HEK293T (cell line): ENCODE measurements around the gene DCAF12.

ENCODE experiments used
- CTCF ChIA-PET: fragments of 350-600 bp; formaldehyde crosslinking; extraction: SDS; loops from one replicate; lab custom pipeline; 2021; ENCODE audit warnings: antibody characterized with exemption, inconsistent platforms; lab: Yijun Ruan, JAX
- POLR2A ChIA-PET: fragments of 350-600 bp; formaldehyde crosslinking; extraction: SDS; loops from one replicate; lab custom pipeline; 2020; ENCODE audit warnings: antibody characterized with exemption, inconsistent platforms; lab: Yijun Ruan, JAX
- DNase-seq: peaks from one replicate; pipeline ENCODE4 v3.0.0; 2012; ENCODE audit warnings: mixed read lengths; ENCODE audit errors: extremely low spot score
- ARNT ChIP-seq: fragments of 450-650 bp; IDR thresholded peaks from 2 replicates; pipeline ENCODE4 v1.6.1; 2017; ENCODE audit warnings: mild to moderate bottlenecking
- BHLHE40 ChIP-seq: fragments of 450-650 bp; IDR thresholded peaks from 2 replicates; pipeline ENCODE4 v1.6.1; 2016; ENCODE audit warnings: mild to moderate bottlenecking, moderate library complexity, borderline replicate concordance
- CTBP1 ChIP-seq: fragments of 450-650 bp; IDR thresholded peaks from 2 replicates; pipeline ENCODE4 v1.6.1; 2016; ENCODE audit warnings: borderline replicate concordance
- ELF4 ChIP-seq: fragments of 450-650 bp; IDR thresholded peaks from 2 replicates; pipeline ENCODE4 v1.6.1; 2017; ENCODE audit warnings: antibody characterized with exemption
- FOXA1 ChIP-seq: fragments of 450-650 bp; IDR thresholded peaks from 2 replicates; pipeline ENCODE4 v1.6.1; 2016; ENCODE audit warnings: mild to moderate bottlenecking
- FOXK2 ChIP-seq: fragments of 450-650 bp; IDR thresholded peaks from 2 replicates; pipeline ENCODE4 v1.6.1; 2016; ENCODE audit warnings: mild to moderate bottlenecking
- FOXM1 ChIP-seq: fragments of 450-650 bp; IDR thresholded peaks from 2 replicates; pipeline ENCODE4 v1.6.1; 2017; ENCODE audit warnings: mild to moderate bottlenecking, borderline replicate concordance
- HDGF ChIP-seq: fragments of 450-650 bp; IDR thresholded peaks from 2 replicates; pipeline ENCODE4 v1.6.1; 2017; ENCODE audit warnings: antibody characterized with exemption, borderline replicate concordance
- L3MBTL2 ChIP-seq: fragments of 450-650 bp; conservative IDR thresholded peaks from 2 replicates; pipeline ENCODE4 v1.6.1; 2016; ENCODE audit warnings: mild to moderate bottlenecking
- LEF1 ChIP-seq: fragments of 450-650 bp; IDR thresholded peaks from 2 replicates; pipeline ENCODE4 v1.6.1; 2017; ENCODE audit warnings: mild to moderate bottlenecking, borderline replicate concordance
- NFRKB ChIP-seq: fragments of 450-650 bp; IDR thresholded peaks from 2 replicates; pipeline ENCODE4 v1.6.1; 2016; ENCODE audit warnings: mild to moderate bottlenecking, moderate library complexity
- PKNOX1 ChIP-seq: fragments of 450-650 bp; IDR thresholded peaks from 2 replicates; pipeline ENCODE4 v1.6.1; 2016
- SP1 ChIP-seq: fragments of 450-650 bp; IDR thresholded peaks from 2 replicates; pipeline ENCODE4 v1.6.1; 2017
- SUZ12 ChIP-seq: fragments of 450-650 bp; IDR thresholded peaks from 2 replicates; pipeline ENCODE4 v1.6.1; 2016; ENCODE audit warnings: mild to moderate bottlenecking
- TARDBP ChIP-seq: fragments of 450-650 bp; IDR thresholded peaks from 2 replicates; pipeline ENCODE4 v1.6.1; 2016
- ZNF384 ChIP-seq: fragments of 450-650 bp; IDR thresholded peaks from 2 replicates; pipeline ENCODE4 v1.6.1; 2016

The DCAF12 gene

GRCh38 chr9:34123682-34124081 is 2.8 kb downstream of the DCAF12 start:
- POLR2A ChIA-PET, result no interaction called here
- CTCF ChIA-PET, result no interaction called here
- no peak for TF ChIP-seq PKNOX1
- TF ChIP-seq ZNF384, result no peak
- no peak for TF ChIP-seq BHLHE40
- TF ChIP-seq TARDBP, result no peak
- no peak for TF ChIP-seq SP1
- TF ChIP-seq SUZ12, result no peak
- TF ChIP-seq LEF1, result no peak
- no peak for TF ChIP-seq L3MBTL2
- no peak for TF ChIP-seq HDGF
- TF ChIP-seq ARNT, result no peak
- no peak for TF ChIP-seq NFRKB
- no peak for TF ChIP-seq CTBP1
- TF ChIP-seq FOXA1, result no peak
- no peak for TF ChIP-seq ELF4
- TF ChIP-seq FOXM1, result no peak
- no peak for TF ChIP-seq FOXK2
- DNase-seq, result no peak

- POLR2A ChIA-PET, result interaction anchor here (1.1 kb wide), 1 partner anchor 57 kb away, joined by 4 read pairs; no protein-coding TSS in a partner anchor
- DNase-seq, result no peak
- CTCF ChIA-PET, result no interaction called here
- TF ChIP-seq PKNOX1 (no peak), FOXA1 (no peak), TARDBP (no peak), CTBP1 (no peak), L3MBTL2 (no peak), SUZ12 (no peak), ARNT (no peak), ZNF384 (no peak), ELF4 (no peak), FOXK2 (no peak), NFRKB (no peak), BHLHE40 (no peak), LEF1 (no peak), SP1 (no peak), HDGF (no peak), FOXM1 (no peak)
These were observed 4.5 kb downstream of the DCAF12 start for GRCh38 chr9:34121996-34122395.

- CTCF ChIA-PET, result interaction anchor here (0.6 kb wide), 1 partner anchor 35 kb away, joined by 5 read pairs; no protein-coding TSS in a partner anchor
- POLR2A ChIA-PET, result no interaction called here
- DNase-seq, result no peak
- TF ChIP-seq FOXM1, result no peak
- no peak for TF ChIP-seq PKNOX1
- TF ChIP-seq ELF4, result no peak
- no peak for TF ChIP-seq BHLHE40
These were observed 6.8 kb downstream of the DCAF12 start for GRCh38 chr9:34119713-34120112.

- DNase-seq, result no peak
- ChIA-PET POLR2A (no interaction called here), CTCF (no interaction called here)
These were observed 12.1 kb downstream of the DCAF12 start for GRCh38 chr9:34114436-34114835.

GRCh38 chr9:34106110-34106509 is 20.4 kb downstream of the DCAF12 start:
- TF ChIP-seq FOXA1, result no peak
- TF ChIP-seq TARDBP, result no peak
- no peak for TF ChIP-seq SUZ12
- no peak for TF ChIP-seq PKNOX1
- TF ChIP-seq FOXK2, result no peak
- no peak for TF ChIP-seq BHLHE40
- TF ChIP-seq CTBP1, result no peak
- no peak for TF ChIP-seq NFRKB
- TF ChIP-seq ZNF384, result no peak
- TF ChIP-seq FOXM1, result no peak
- no peak for TF ChIP-seq LEF1
- no peak for TF ChIP-seq ARNT
- TF ChIP-seq SP1, result no peak
- no peak for TF ChIP-seq L3MBTL2
- TF ChIP-seq HDGF, result no peak
- TF ChIP-seq ELF4, result no peak
- CTCF ChIA-PET, result no interaction called here
- POLR2A ChIA-PET, result no interaction called here
- no peak for DNase-seq

More at GRCh38 chr9:34114436-34114835, 12.1 kb downstream of the DCAF12 start:
- TF ChIP-seq PKNOX1, result no peak
- no peak for TF ChIP-seq BHLHE40
- TF ChIP-seq FOXM1, result no peak
- TF ChIP-seq SUZ12, result no peak
- TF ChIP-seq ARNT, result no peak
- TF ChIP-seq FOXA1, result no peak
- no peak for TF ChIP-seq CTBP1
- TF ChIP-seq LEF1, result no peak
- no peak for TF ChIP-seq SP1
- no peak for TF ChIP-seq FOXK2
- TF ChIP-seq NFRKB, result no peak
- TF ChIP-seq HDGF, result no peak
- TF ChIP-seq ELF4, result no peak
- no peak for TF ChIP-seq L3MBTL2
- no peak for TF ChIP-seq ZNF384
